Adipocyte (in vitro differentiated cells): ENCODE data around the gene RNF150.
"Not testable (repeated sequence)": the region's sequence is repeated elsewhere in the genome, so short reads cannot be mapped to it uniquely, and the experiment has no call there.

ENCODE experiments used
- DNase-seq: peaks from one replicate; pipeline ENCODE4 v3.0.0-alpha.2; 2015; ENCODE audit warnings: low read depth
- H3K27me3 ChIP-seq: replicated peaks from 2 replicates; pipeline ENCODE4 v1.7.0; 2013; ENCODE audit warnings: mild to moderate bottlenecking, low read length, moderate library complexity; ENCODE audit not compliant: control insufficient read depth, insufficient read depth
- H3K36me3 ChIP-seq: 2 replicates; pipeline ENCODE4 v1.7.0; 2013; ENCODE audit warnings: low read length, mild to moderate bottlenecking, moderate library complexity; ENCODE audit not compliant: control insufficient read depth, insufficient read depth, severe bottlenecking
- H3K4me1 ChIP-seq: 2 replicates; pipeline ENCODE4 v1.7.0; 2013; ENCODE audit warnings: mild to moderate bottlenecking, low read length, moderate library complexity; ENCODE audit not compliant: control insufficient read depth, insufficient read depth
- H3K4me3 ChIP-seq: 2 replicates; pipeline ENCODE4 v1.7.0; 2013; ENCODE audit warnings: mild to moderate bottlenecking, low read length, moderate library complexity
- H3K9ac ChIP-seq: 2 replicates; pipeline ENCODE4 v1.7.0; 2013; ENCODE audit warnings: mild to moderate bottlenecking, low read length, moderate library complexity
- H3K9me3 ChIP-seq: 2 replicates; pipeline ENCODE4 v1.7.0; 2013; ENCODE audit warnings: mild to moderate bottlenecking, low read length, moderate library complexity; ENCODE audit not compliant: control insufficient read depth

The RNF150 gene

DNA sequence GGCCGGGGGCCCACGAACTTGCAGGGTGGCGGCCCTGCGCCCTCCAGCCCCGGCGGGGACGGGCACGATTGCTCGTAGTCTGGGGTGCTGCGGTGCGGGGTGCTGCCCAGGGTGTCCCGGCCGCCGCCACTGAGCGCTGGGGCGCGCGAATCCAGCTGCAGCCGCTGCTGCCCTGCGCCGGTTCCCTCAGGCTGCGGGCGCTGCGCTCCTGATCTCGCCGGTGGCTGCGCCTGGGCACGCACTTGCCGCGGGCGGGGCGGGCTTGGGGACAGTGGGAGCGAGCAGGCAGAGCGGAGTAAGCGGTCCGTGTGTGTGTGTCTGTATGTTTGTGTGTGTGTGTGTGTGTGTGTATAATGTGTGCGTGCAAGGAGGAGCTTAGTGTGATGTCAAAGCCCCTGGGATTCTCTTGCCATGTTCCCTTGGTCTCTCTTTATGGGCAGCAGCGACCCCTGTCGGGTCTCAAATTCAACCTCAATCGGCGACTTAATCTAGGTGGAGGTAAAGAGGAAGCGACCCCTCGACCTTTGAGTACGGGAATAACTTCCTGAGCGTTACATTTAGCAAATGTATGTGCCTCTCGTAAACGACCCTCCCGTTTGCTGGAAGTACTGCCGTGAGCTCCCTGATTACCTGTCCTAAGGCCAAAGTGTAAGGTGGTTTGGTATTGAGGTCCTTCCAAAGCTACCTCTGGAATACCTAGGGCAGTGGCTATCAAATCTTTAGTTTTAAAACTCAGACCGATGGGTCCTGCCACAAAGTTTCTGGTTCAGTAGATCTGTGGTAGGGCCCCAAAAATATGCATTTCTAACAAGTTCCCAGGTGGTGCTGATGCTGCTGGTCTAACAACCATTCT, at the start of gene RNF150:
Gene RNF150, minus strand, starts transcription at position 324 of the 853 bp plus-strand sequence.
- Histone ChIP-seq H3K27me3 (peaks cover 24% of the 10 kb centered on the region), H3K4me1 (peaks cover 16% of the 10 kb centered on the region), H3K9ac (peak within 1 kb of the TSS; percentile 87), H3K4me3 (peak within 1 kb of the TSS; percentile 94), H3K9me3 (no peaks in the 10 kb centered on the region), H3K36me3 (no peaks in the 10 kb centered on the region)
- DNase-seq = peak; percentile 97

DNA sequence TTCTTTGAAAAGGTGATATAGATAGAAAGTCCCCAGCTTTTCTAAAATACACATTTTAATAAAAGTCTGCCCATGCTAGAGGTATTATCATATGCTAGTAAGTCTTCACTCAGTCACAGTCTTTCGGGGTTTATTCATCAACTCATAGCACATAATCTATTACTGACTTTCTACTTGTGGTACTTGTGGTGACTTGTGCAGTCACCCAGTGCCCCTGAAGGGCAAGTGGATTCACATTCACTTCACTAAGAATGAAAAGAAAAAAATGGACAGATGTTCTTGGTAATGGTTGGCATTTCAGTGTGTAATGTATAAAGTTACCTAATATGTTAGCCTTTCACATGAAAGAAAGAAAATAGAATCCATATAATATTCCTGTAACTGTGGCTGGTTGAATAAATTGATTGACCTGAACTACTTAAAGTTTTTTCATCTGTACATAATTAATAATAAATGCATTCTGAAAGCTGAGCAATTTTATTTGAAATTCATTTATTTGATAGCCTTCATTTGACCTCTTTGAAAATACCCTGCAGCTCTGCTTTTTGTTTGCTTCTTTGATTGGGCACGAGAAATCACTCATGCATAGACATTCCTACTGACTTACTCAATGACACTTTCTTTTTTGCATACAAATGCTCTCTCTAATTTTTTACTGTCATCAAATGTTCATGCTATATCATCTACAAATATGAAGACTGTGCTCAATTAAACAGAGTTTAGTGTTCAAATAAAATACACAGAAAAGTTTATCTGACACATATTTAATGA, 47.9 kb upstream of the RNF150 start:
- Histone ChIP-seq H3K9ac (no peak overlapping the region), H3K4me3 (no peak overlapping the region), H3K4me1 (no peaks in the 10 kb centered on the region), H3K36me3 (no peaks in the 10 kb centered on the region), H3K9me3 (peaks cover 5% of the 10 kb centered on the region), H3K27me3 (no peaks in the 10 kb centered on the region)
- DNase-seq = peak; percentile 14

DNA sequence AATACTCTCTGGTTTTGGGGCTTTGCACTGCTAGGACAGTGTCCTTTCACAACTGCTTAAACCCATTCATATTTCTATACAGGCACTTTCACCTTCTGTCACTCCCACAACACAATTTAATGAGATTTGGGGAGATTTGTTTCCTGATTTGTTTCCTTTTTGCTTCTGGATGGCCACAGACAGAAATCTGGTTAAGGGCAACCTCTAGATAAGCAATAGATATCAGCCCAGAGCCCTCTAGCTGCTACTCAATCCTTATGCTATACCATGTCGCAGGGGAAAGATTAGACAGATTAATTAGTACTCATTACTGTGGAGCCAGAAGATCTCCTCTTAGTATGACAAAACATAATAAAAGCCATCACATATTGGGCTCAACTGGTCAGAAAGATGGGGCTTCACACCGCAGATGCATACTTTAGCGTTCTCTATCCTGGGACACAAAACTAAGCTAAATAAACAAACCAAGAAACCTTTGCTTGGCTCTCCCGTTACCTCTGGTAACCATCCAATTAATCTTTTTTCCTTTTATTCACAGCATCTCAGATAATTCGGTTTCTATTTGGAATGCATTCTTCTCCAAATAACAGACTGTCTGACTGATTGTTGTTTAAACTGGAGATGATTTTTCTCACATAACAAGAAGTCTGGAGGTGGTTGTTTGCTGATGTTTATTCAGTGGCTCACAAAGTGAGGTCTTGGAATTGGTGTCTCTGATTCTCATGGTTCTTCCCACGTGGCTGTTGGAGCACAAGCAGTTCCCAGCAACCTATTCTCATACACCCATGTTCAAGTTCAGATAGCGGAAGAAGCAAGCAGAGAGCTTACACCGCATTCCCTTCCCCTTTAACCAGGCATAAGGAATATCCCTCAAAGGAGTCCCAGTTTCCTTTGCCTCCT, 46.5 kb upstream of the RNF150 start:
- DNase-seq = no peak
- Histone ChIP-seq H3K9me3 (peaks cover 5% of the 10 kb centered on the region), H3K4me1 (no peaks in the 10 kb centered on the region), H3K4me3 (no peak overlapping the region), H3K9ac (no peak overlapping the region), H3K27me3 (no peaks in the 10 kb centered on the region), H3K36me3 (no peaks in the 10 kb centered on the region)

DNA sequence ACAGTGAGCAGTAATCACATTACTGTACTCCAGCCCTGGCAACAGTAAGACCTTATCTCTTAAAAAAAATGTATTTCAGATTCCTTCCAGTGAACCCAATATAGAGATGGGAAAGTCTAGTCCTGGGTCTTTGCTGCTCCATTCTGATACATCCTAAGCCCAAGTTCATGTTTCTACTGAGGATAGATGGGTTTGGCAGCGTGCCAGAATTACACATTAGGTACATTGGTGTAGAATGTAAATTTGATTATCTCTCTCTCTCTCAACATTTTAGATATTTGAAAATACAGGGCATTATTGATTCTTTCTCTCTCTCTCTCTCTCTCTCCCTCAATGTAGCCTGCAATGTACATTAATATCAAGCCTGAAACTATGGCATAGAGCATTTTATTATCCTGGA, 43.9 kb upstream of the RNF150 start:
- DNase-seq = no peak
- H3K9me3 ChIP-seq = no peaks in the 10 kb centered on the region
- H3K4me3 ChIP-seq = no peak overlapping the region
- H3K4me1 ChIP-seq = no peaks in the 10 kb centered on the region
- no peaks in the 10 kb centered on the region for H3K27me3 ChIP-seq
- H3K36me3 ChIP-seq = no peaks in the 10 kb centered on the region
- no peak overlapping the region for H3K9ac ChIP-seq

DNA sequence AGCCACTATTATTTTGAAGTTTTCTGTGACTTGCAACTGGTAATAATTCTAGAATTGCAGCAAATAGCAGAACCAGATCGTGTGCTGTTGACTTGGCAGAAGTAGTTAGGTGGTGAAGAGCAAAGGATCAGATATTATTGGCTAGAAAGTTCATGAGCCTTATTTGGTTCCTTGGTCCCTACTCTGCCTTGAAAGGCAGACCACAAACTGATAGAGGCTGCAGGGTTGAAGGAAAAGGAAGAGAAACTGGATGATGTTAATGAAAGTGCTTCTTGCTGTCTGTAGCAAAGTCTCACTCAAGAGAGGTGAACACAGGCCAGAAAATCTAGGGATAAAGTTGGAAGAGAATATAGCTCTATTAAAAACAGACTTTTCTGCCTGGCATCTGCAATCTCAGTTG, 41.2 kb upstream of the RNF150 start:
- Histone ChIP-seq H3K9ac (no peak overlapping the region), H3K27me3 (peaks cover 7% of the 10 kb centered on the region), H3K4me3 (no peak overlapping the region), H3K4me1 (no peaks in the 10 kb centered on the region), H3K36me3 (no peaks in the 10 kb centered on the region), H3K9me3 (no peaks in the 10 kb centered on the region)
- DNase-seq = no peak

DNA sequence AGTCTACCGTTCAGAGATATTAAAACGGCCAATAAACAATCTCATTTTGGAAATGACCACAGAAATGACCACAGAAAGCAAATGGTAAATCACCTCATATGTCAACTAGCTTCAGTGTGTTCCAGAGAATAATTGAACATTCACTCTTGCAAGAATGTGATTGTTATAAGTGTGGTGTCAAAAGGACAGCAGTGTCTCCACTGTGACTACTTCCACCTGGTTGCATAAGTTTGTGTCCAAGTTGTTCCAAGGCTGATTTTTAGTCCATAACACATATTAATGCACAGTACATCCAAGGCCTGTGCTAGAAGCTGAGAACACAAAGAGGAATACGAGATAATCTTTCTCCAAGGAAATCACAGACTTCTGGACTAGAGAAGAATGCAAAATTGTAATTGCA, 37.4 kb upstream of the RNF150 start:
- Histone ChIP-seq H3K9me3 (no peaks in the 10 kb centered on the region), H3K4me3 (no peak overlapping the region)

DNA sequence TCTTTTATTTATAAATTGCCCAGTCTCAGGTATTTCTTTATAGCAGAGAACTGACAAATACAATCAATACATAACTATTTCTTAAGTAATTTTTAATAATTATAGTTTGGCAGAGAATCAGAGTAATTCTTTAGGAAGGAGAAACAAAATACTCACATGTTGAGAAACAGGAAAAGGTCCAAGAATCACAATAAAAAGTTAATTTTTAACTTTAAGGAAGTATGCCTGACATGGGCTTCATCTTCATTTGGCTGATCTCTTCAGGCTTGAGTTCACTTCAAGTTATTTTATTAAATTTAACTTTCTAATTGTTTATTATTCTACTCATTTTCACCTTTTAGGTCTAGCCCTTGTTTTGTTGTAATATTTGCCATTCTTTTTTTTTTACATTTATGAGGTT, 36.1 kb upstream of the RNF150 start:
- no peak overlapping the region for H3K9ac ChIP-seq
- DNase-seq = no peak
- H3K4me1 ChIP-seq = no peaks in the 10 kb centered on the region
- no peak overlapping the region for H3K4me3 ChIP-seq
- no peaks in the 10 kb centered on the region for H3K36me3 ChIP-seq
- no peaks in the 10 kb centered on the region for H3K9me3 ChIP-seq
- peaks cover 7% of the 10 kb centered on the region for H3K27me3 ChIP-seq

More for the DNA sequence above, 37.4 kb upstream of the RNF150 start:
- Histone ChIP-seq H3K9ac (no peak overlapping the region), H3K27me3 (peaks cover 7% of the 10 kb centered on the region), H3K36me3 (no peaks in the 10 kb centered on the region), H3K4me1 (no peaks in the 10 kb centered on the region)
- DNase-seq = no peak

DNA sequence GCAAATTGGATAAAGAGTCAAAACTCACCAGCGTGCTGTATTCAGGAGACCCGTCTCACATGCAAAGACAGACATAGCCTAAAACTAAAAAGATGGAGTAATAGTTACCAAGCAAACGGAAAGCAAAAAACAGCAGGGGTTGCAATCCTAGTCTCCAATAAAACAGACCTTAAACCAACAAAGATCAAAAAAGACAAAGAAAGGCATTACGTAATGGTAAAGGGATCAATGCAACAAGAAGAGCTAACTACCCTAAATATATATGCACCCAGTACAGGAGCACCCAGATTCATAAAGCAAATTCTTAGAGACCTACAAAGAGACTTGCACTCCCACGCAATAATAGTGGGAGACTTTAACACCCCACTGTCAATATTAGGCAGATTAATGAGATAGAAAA, 31.7 kb upstream of the RNF150 start:
- H3K9me3 ChIP-seq, H3K4me1 ChIP-seq, H3K9ac ChIP-seq, DNase-seq, H3K4me3 ChIP-seq, H3K36me3 ChIP-seq, H3K27me3 ChIP-seq: not testable (repeated sequence)

DNA sequence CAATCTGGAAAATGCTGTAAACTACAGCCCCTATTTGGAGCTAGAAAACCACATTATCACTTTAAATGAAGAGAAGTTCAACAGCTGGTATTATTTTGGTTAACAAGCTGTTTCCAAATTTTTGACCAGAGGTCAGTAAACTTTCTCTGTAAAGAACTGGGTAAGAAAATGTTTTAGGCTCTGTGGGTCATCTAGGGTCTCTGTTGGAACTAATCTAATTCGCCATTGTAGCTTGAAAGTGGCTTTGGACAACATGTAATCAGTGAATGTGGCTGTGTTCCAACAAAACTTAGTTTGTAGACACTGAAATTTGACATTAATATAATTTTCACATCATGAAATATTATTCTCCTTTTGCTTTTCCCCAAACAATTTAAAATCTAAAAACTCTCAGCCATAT, 25.8 kb upstream of the RNF150 start:
- no peak for DNase-seq
- H3K9me3 ChIP-seq = no peaks in the 10 kb centered on the region
- peaks cover 4% of the 10 kb centered on the region for H3K4me1 ChIP-seq
- H3K36me3 ChIP-seq = no peaks in the 10 kb centered on the region
- no peak overlapping the region for H3K9ac ChIP-seq
- no peaks in the 10 kb centered on the region for H3K27me3 ChIP-seq
- H3K4me3 ChIP-seq = no peak overlapping the region

DNA sequence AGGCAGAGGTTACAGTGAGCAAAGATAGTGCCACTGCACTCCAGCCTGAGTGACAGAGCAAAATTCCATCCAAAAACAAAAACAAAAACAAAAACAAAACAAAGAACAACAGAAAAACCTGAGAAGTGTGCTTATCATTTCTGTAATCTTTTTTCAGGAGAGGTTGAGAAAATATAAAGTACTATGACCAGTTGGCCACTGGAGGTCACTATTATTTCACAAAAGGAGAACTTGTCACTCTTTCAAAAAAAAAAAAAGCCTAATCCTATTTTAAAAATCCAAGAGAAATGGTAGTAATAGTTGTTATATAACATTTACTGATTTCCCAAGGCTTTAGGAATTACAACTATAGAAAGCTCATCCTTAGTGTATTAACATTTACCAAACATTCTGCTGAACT, 24.9 kb upstream of the RNF150 start:
- no peak overlapping the region for H3K4me3 ChIP-seq
- H3K27me3 ChIP-seq = no peaks in the 10 kb centered on the region
- DNase-seq = peak; percentile 85
- peaks cover 4% of the 10 kb centered on the region for H3K4me1 ChIP-seq
- no peaks in the 10 kb centered on the region for H3K36me3 ChIP-seq
- no peaks in the 10 kb centered on the region for H3K9me3 ChIP-seq
- no peak overlapping the region for H3K9ac ChIP-seq

DNA sequence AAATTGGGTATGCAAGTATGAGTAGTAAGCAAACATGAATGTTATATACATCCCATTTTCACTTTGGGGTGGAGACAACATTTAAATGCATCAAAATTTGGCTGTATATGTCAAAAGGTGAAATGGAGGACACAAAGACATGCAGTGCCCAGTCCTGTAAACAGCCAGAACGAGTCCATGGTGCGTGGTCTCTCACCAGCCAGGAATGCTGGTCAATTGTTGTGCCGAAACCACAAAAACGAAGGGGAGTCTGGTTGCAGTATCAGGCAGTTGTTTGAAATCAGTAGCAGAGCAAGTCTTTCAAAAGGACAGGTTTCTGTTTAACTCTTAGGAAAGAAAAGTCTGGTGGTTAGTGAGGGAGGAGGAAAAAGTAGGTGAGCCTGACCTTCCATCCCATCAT, 22.3 kb upstream of the RNF150 start:
- Histone ChIP-seq H3K36me3 (no peaks in the 10 kb centered on the region), H3K27me3 (no peaks in the 10 kb centered on the region), H3K9me3 (no peaks in the 10 kb centered on the region), H3K9ac (no peak overlapping the region), H3K4me1 (peaks cover 4% of the 10 kb centered on the region), H3K4me3 (no peak overlapping the region)
- DNase-seq = no peak
